ENCODE data around the gene GAPDH.

The GAPDH gene

DNA sequence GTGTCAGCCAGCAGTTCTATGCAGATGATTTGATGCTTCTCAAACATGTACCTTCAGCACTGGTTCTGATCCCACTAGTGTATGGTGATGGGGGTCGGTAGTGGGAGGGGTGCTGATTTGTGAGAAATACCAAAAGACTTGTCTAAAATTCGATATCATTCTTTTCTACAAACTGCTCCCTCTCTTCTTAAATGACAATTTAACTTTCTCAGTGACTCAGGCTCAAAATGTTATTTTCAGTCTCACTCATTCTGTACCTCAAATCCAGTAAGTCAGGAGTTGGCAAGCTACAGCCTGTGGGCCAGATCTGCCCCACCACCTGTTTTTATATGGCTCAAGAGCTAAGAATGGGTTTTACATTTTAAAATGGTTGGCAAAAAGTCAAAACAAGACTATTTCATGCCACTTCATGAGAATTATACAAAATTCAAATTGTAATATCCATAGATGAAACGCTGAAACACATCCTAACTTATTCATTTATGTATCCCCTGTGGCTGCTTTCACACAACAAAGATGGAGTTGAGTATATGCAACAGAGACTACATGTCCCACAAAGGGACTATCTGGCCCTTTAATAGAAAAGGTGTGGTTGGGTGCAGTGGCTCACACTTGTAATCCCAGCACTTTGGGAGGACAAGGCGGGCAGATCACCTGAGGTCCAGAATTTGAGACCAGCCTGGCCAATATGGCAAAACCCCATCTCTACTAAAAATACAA, 40.4 kb downstream of the GAPDH start:
- Histone ChIP-seq H3K9ac (no peak overlapping the region), H3K4me1 (ENCODE audit: low read depth, poor library complexity, severe bottlenecking) (no peaks in the 10 kb centered on the region), H4K20me1 (ENCODE audit: insufficient read depth) (no peaks in the 10 kb centered on the region), H3K36me3 (ENCODE audit: insufficient read depth) (peaks cover 13% of the 10 kb centered on the region; the same call in 1 of the 2 replicates), H3K27ac (no peak overlapping the region), H3K79me2 (ENCODE audit: insufficient read depth, low read depth) (no peaks in the 10 kb centered on the region), H2AFZ (ENCODE audit: low read depth) (no peak overlapping the region), H3K4me2 (no peak overlapping the region), H3K4me3 (IDR thresholded peaks at IDR 0.05; ENCODE audit: insufficient read depth, low read depth, low read length) (no peak overlapping the region), H3K27me3 (ENCODE audit: insufficient read depth, low read depth) (no peaks in the 10 kb centered on the region)
- TF ChIP-seq, protein P1, sequence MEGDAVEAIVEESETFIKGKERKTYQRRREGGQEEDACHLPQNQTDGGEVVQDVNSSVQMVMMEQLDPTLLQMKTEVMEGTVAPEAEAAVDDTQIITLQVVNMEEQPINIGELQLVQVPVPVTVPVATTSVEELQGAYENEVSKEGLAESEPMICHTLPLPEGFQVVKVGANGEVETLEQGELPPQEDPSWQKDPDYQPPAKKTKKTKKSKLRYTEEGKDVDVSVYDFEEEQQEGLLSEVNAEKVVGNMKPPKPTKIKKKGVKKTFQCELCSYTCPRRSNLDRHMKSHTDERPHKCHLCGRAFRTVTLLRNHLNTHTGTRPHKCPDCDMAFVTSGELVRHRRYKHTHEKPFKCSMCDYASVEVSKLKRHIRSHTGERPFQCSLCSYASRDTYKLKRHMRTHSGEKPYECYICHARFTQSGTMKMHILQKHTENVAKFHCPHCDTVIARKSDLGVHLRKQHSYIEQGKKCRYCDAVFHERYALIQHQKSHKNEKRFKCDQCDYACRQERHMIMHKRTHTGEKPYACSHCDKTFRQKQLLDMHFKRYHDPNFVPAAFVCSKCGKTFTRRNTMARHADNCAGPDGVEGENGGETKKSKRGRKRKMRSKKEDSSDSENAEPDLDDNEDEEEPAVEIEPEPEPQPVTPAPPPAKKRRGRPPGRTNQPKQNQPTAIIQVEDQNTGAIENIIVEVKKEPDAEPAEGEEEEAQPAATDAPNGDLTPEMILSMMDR (conservative IDR thresholded peaks at IDR 0.05; ENCODE audit: low read depth, low read length): no peak

DNA sequence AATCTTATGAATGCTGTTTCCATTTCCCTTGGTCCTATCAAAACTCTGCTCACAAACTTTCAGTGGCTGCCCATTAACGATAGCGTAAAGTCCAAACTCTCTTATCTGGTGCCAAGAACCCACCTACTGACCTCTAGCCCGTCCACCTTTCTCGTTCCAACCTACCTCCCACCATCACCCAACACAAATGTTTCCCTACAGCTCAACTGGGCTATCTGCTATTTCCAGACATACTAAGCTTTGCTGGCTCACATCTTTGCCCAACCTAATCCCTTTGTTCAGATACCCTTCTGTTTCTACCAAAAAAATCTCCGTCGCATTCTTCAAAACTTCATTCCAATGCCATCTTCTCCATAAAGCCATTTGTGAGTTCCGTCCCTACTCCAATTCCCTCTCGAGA, 41.3 kb downstream of the GAPDH start:
- no peaks in the 10 kb centered on the region for H4K20me1 ChIP-seq (ENCODE audit: insufficient read depth)
- TF ChIP-seq, protein P1 (conservative IDR thresholded peaks at IDR 0.05; ENCODE audit: low read depth, low read length): no peak
- H3K27me3 ChIP-seq (ENCODE audit: insufficient read depth, low read depth): no peaks in the 10 kb centered on the region
- no peak overlapping the region for H3K27ac ChIP-seq
- H3K9ac ChIP-seq: no peak overlapping the region
- no peak overlapping the region for H3K4me2 ChIP-seq
- no peak overlapping the region for H2AFZ ChIP-seq (ENCODE audit: low read depth)
- peaks cover 8% of the 10 kb centered on the region; the same call in 1 of the 2 replicates for H3K36me3 ChIP-seq (ENCODE audit: insufficient read depth)
- no peaks in the 10 kb centered on the region for H3K4me1 ChIP-seq (ENCODE audit: low read depth, poor library complexity, severe bottlenecking)
- no peaks in the 10 kb centered on the region for H3K79me2 ChIP-seq (ENCODE audit: insufficient read depth, low read depth)
- H3K4me3 ChIP-seq (IDR thresholded peaks at IDR 0.05; ENCODE audit: insufficient read depth, low read depth, low read length): no peak overlapping the region

DNA sequence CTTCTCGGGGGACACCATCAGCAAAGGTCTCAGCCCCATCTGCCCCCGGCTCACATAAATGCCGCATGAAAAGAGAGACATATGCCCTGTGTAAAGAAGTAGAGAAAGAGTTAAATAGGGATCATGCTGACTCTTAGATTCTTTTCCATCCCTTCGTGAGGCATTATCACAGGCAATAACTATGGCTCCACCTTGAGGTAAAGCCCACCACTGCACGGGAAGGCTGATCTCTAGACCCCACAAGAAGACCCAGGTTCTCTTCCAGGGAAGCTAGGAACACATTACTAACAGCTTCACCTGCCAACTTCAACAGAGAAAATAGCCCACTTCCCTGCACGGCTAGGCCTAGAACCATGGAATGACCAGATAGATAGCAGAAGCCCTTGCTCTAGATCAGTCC, 47.9 kb downstream of the GAPDH start:
- no peaks in the 10 kb centered on the region for H3K27me3 ChIP-seq (ENCODE audit: insufficient read depth, low read depth)
- no peak overlapping the region for H3K4me2 ChIP-seq
- H3K4me3 ChIP-seq (IDR thresholded peaks at IDR 0.05; ENCODE audit: insufficient read depth, low read depth, low read length): no peak overlapping the region
- H3K36me3 ChIP-seq (ENCODE audit: insufficient read depth): peaks cover 10% of the 10 kb centered on the region; the same call in 1 of the 2 replicates
- no peak overlapping the region for H2AFZ ChIP-seq (ENCODE audit: low read depth)
- no peak overlapping the region for H3K9ac ChIP-seq
- H3K4me1 ChIP-seq (ENCODE audit: low read depth, poor library complexity, severe bottlenecking): no peaks in the 10 kb centered on the region
- no peak overlapping the region for H3K27ac ChIP-seq
- no peaks in the 10 kb centered on the region for H3K79me2 ChIP-seq (ENCODE audit: insufficient read depth, low read depth)
- no peaks in the 10 kb centered on the region for H4K20me1 ChIP-seq (ENCODE audit: insufficient read depth)
- TF ChIP-seq, protein P1 (conservative IDR thresholded peaks at IDR 0.05; ENCODE audit: low read depth, low read length): no peak; the same call in 1 of the 2 replicates

DNA sequence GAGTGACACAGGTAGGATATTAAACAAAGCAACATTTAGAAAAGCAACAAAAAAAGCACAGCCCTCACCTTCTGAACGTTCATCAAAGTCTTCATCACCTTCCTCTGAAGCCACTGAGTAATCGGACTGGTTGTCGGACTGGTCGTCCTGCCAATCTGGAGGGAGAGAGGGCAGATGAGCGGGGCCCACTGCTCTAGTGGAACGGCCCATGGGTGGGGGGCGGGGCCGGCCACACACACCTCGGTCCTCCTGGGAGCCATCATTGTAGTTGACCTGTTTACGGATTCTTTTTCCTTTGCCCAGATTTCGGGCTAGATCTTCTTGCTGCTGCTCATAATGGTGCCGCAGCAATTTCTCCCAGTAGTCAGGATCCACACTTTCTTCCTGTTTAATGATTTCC, 48.6 kb downstream of the GAPDH start:
- H4K20me1 ChIP-seq (ENCODE audit: insufficient read depth): no peaks in the 10 kb centered on the region
- TF ChIP-seq, protein P1 (conservative IDR thresholded peaks at IDR 0.05; ENCODE audit: low read depth, low read length): no peak
- no peaks in the 10 kb centered on the region for H3K4me1 ChIP-seq (ENCODE audit: low read depth, poor library complexity, severe bottlenecking)
- H3K4me2 ChIP-seq: no peak overlapping the region
- no peak overlapping the region for H3K9ac ChIP-seq
- no peak overlapping the region for H3K4me3 ChIP-seq (IDR thresholded peaks at IDR 0.05; ENCODE audit: insufficient read depth, low read depth, low read length)
- H3K27ac ChIP-seq: no peak overlapping the region
- H3K27me3 ChIP-seq (ENCODE audit: insufficient read depth, low read depth): no peaks in the 10 kb centered on the region
- no peak overlapping the region for H2AFZ ChIP-seq (ENCODE audit: low read depth)
- H3K79me2 ChIP-seq (ENCODE audit: insufficient read depth, low read depth): 0 out of 2 replicates have a peak, but pooled peaks cover 4% of the 10 kb centered on the region
- peaks cover 10% of the 10 kb centered on the region; the same call in 1 of the 2 replicates for H3K36me3 ChIP-seq (ENCODE audit: insufficient read depth)

Data from KMS-11 (cell line).